Tibial nerve (tissue), 4 donors: Measurements from ENCODE around the gene AKR1B15. TPM values are rescaled to one million over a fixed set of nuclear protein-coding genes. Genes with fewer than 3 reads are reported as not detected.

ENCODE experiments used
- DNase-seq, 2 donors: peaks; one replicate each; pipeline ENCODE4 v3.0.0-alpha.2; 2019; ENCODE audit warnings: low spot score in 2 of 2
- H3K27ac ChIP-seq, 4 donors: fragments of 200-600 bp; sonication (generic) in 3 of 4; one replicate each; pipeline ENCODE4 v1.5.1; 2017 to 2019; ENCODE audit warnings: mild to moderate bottlenecking in 1 of 4
- H3K27me3 ChIP-seq, 2 donors: fragments of 200-600 bp; sonication (generic) in 1 of 2; one replicate each; pipeline versions ENCODE4 v1.5.1 to v1.6.0; 2017 to 2019
- H3K36me3 ChIP-seq, 3 donors: fragments of 200-600 bp; sonication (generic); one replicate each; pipeline ENCODE4 v1.5.1; 2018 to 2019
- H3K4me1 ChIP-seq, 4 donors: fragments of 200-600 bp; sonication (generic) in 3 of 4; one replicate each; pipeline ENCODE4 v1.5.1; 2017 to 2019
- H3K4me3 ChIP-seq, 4 donors: fragments of 200-600 bp; sonication (generic) in 3 of 4; one replicate each; pipeline ENCODE4 v1.5.1; 2017 to 2019; ENCODE audit warnings: mild to moderate bottlenecking in 1 of 4, moderate library complexity in 1 of 4
- H3K9me3 ChIP-seq, 4 donors: fragments of 200-600 bp; sonication (generic) in 3 of 4; one replicate each; pipeline ENCODE4 v1.5.1; 2017 to 2019
- CTCF ChIP-seq, 5 experiments: fragments of 200-600 bp in 3 of 5; fragments of 450-650 bp in 2 of 5; sonication (generic) in 3 of 5; IDR thresholded peaks; one replicate each; pipeline ENCODE4 v1.5.1; 2016 to 2019; ENCODE audit warnings: antibody characterized with exemption in 5 of 5, mild to moderate bottlenecking in 3 of 5, moderate library complexity in 2 of 5
- EP300 ChIP-seq, 2 donors: sonication (generic); formaldehyde crosslinking; IDR thresholded peaks; one replicate each; pipeline ENCODE4 v1.6.1; 2017; ENCODE audit warnings: antibody characterized with exemption in 2 of 2, mild to moderate bottlenecking in 1 of 2
- POLR2A ChIP-seq, 2 donors: fragments of 450-650 bp; IDR thresholded peaks; one replicate each; pipeline ENCODE4 v1.6.1; 2017; ENCODE audit warnings: antibody characterized with exemption in 2 of 2, mild to moderate bottlenecking in 2 of 2, moderate library complexity in 2 of 2
- WGBS, 2 donors: methylation state at CpG; one replicate each; pipeline ENCODE4 v1.1.5; 2018; 5-methylcytosine and 5-hydroxymethylcytosine counted together
- total RNA-seq, 4 donors: library from RNA; depleted of rRNA; stranded (reverse); fragments of >200 nt; gene quantifications; one replicate each; pipeline ENCODE4 v1.1.0, GENCODE V29; 2016

The AKR1B15 gene
- total RNA-seq, 4 donors from 2014 or later, result 0.22 to 5.5 (median 1.4) TPM

GRCh38 chr7:134627775-134628153, 78.9 kb downstream of the AKR1B15 start:
- no peak for DNase-seq
- 0% methylated on average over 1 of the region's 1 CpG for WGBS, 2 donors
- Histone ChIP-seq H3K36me3 (no peaks in the 10 kb centered on the region), H3K4me3 (no peak overlapping the region), H3K4me1 (no peaks in the 10 kb centered on the region), H3K27me3 (peaks cover 0 to 6% of the 10 kb centered on the region in 2 donors), H3K9me3 (no peaks in the 10 kb centered on the region), H3K27ac (no peak overlapping the region)
- TF ChIP-seq CTCF (IDR thresholded peaks at IDR 0.05) (no peak), POLR2A (IDR thresholded peaks at IDR 0.05) (no peak), EP300 (IDR thresholded peaks at IDR 0.05) (no peak)

- H3K4me1 ChIP-seq, result peaks cover 0 to 6% (median 0%) of the 10 kb centered on the region in 4 donors
- TF ChIP-seq EP300 (IDR thresholded peaks at IDR 0.05), result no peak
- no peak for TF ChIP-seq POLR2A (IDR thresholded peaks at IDR 0.05)
- no peaks in the 10 kb centered on the region for H3K9me3 ChIP-seq
- H3K36me3 ChIP-seq, result no peaks in the 10 kb centered on the region
- H3K4me3 ChIP-seq, result no peak overlapping the region
- no peak for DNase-seq
- no peak overlapping the region for H3K27ac ChIP-seq
- peaks cover 0 to 5% of the 10 kb centered on the region in 2 donors for H3K27me3 ChIP-seq
Measured at GRCh38 chr7:134629445-134629844, 80.5 kb downstream of the AKR1B15 start.

Other genes starting within 250 kb of the AKR1B15 start
- gene SLC35B4, start 232.2 kb upstream of the AKR1B15 start, total RNA-seq, result 10 to 100 TPM in 3 of 4 donors, 1 to 10 TPM in 1; 9.0 to 13.7 (median 12.0) TPM
- gene AKR1B1, start 90.0 kb upstream of the AKR1B15 start, total RNA-seq, result 100 to 1,000 TPM; 106 to 183 (median 117) TPM
- gene AKR1B10, start 21.5 kb upstream of the AKR1B15 start, total RNA-seq, result 10 to 100 TPM in 1 of 4 donors, 1 to 10 TPM in 3; 1.8 to 19.2 (median 6.5) TPM
- 10 to 100 TPM in 3 of 4 donors, 1 to 10 TPM in 1; 8.8 to 24.9 (median 24.0) TPM for gene BPGM, start 97.7 kb downstream of the AKR1B15 start, total RNA-seq
- gene CALD1, start 230.5 kb downstream of the AKR1B15 start, total RNA-seq, result 100 to 1,000 TPM; 320 to 870 (median 433) TPM